CD14-positive monocyte (primary cell): ENCODE measurements around the gene PTGDS. TPM values are rescaled to one million over a fixed set of nuclear protein-coding genes. Genes with fewer than 3 reads are reported as not detected.

ENCODE experiments used
- DNase-seq, 3 donors: peaks; one replicate each; pipeline ENCODE4 v3.0.0-alpha.2; 2011 to 2022
- H2AFZ ChIP-seq: 2 replicates; pipeline ENCODE4 v1.6.0; 2012; ENCODE audit warnings: mild to moderate bottlenecking, low read depth, low read length, inconsistent platforms; ENCODE audit not compliant: insufficient read depth, poor library complexity, severe bottlenecking
- H3K27ac ChIP-seq, 2 donors: 1 replicate in 1 of 2; 2 replicates in 1 of 2; pipeline ENCODE4 v1.5.1; 2012 to 2013; ENCODE audit warnings: low read length in 2 of 2, control low read depth in 1 of 2, inconsistent platforms in 1 of 2, low read depth in 1 of 2, mild to moderate bottlenecking in 1 of 2
- H3K27me3 ChIP-seq, 2 donors: one replicate each; pipeline versions ENCODE4 v1.6.0 to v1.6.1; 2011 to 2013; ENCODE audit warnings: low read length in 2 of 2; ENCODE audit not compliant: control insufficient read depth in 2 of 2, insufficient read depth in 2 of 2
- H3K36me3 ChIP-seq, 2 donors: replicated peaks in 1 of 2; 1 replicate in 1 of 2; 2 replicates in 1 of 2; pipeline versions ENCODE4 v1.5.1 to v1.6.1; 2012 to 2013; ENCODE audit warnings: low read length in 2 of 2, control low read depth in 1 of 2, inconsistent platforms in 1 of 2, mild to moderate bottlenecking in 1 of 2; ENCODE audit not compliant: insufficient read depth in 2 of 2, control insufficient read depth in 1 of 2
- H3K4me1 ChIP-seq, 2 donors: 1 replicate in 1 of 2; 2 replicates in 1 of 2; pipeline versions ENCODE4 v1.5.1 to v1.6.1; 2012 to 2013; ENCODE audit warnings: low read length in 2 of 2, control low read depth in 1 of 2, inconsistent platforms in 1 of 2, mild to moderate bottlenecking in 1 of 2, moderate library complexity in 1 of 2; ENCODE audit not compliant: insufficient read depth in 2 of 2, control insufficient read depth in 1 of 2
- H3K4me2 ChIP-seq: replicated peaks from 2 replicates; pipeline ENCODE3; 2012; ENCODE audit warnings: low read length, moderate library complexity, mild to moderate bottlenecking; ENCODE audit not compliant: poor library complexity, severe bottlenecking; ENCODE audit errors: extremely low read depth
- H3K4me3 ChIP-seq, 3 experiments: fragments of 200-600 bp in 1 of 3; sonication (generic) in 1 of 3; replicated peaks in 1 of 3; 1 replicate in 2 of 3; 2 replicates in 1 of 3; pipeline ENCODE4 v1.5.1; 2011 to 2013; ENCODE audit warnings: low read length in 3 of 3, mild to moderate bottlenecking in 3 of 3, control low read depth in 2 of 3, low read depth in 2 of 3, inconsistent platforms in 1 of 3, moderate library complexity in 1 of 3
- H3K79me2 ChIP-seq: 2 replicates; pipeline ENCODE4 v1.6.0; 2012; ENCODE audit warnings: mild to moderate bottlenecking, control low read depth, inconsistent platforms, low read length, moderate library complexity; ENCODE audit not compliant: insufficient read depth
- H3K9ac ChIP-seq: 2 replicates; pipeline ENCODE4 v1.6.0; 2017; ENCODE audit warnings: low read length, mild to moderate bottlenecking; ENCODE audit not compliant: insufficient read depth, poor library complexity, severe bottlenecking
- H3K9me3 ChIP-seq, 2 donors: replicated peaks in 1 of 2; 1 replicate in 1 of 2; 2 replicates in 1 of 2; pipeline versions ENCODE4 v1.5.1 to v1.6.1; 2012 to 2013; ENCODE audit warnings: low read length in 2 of 2, control low read depth in 1 of 2; ENCODE audit not compliant: control insufficient read depth in 1 of 2, insufficient read depth in 1 of 2
- H4K20me1 ChIP-seq: 2 replicates; pipeline ENCODE4 v1.6.0; 2012; ENCODE audit warnings: mild to moderate bottlenecking, low read length, control low read depth, moderate library complexity; ENCODE audit not compliant: insufficient read depth
- H3K27ac Mint-ChIP-seq, 7 donors: one replicate each; pipeline ENCODE4 v1.8.0; 2020; ENCODE audit warnings: mild to moderate bottlenecking in 7 of 7, mixed read lengths in 7 of 7, moderate library complexity in 6 of 7, inconsistent platforms in 2 of 7
- H3K27me3 Mint-ChIP-seq, 3 donors: one replicate each; pipeline ENCODE4 v1.8.0; 2021 to 2022; ENCODE audit warnings: low read depth in 3 of 3, mild to moderate bottlenecking in 3 of 3, mixed read lengths in 3 of 3, moderate library complexity in 3 of 3, inconsistent platforms in 1 of 3
- H3K36me3 Mint-ChIP-seq, 2 donors: one replicate each; pipeline ENCODE4 v1.8.0; 2020; ENCODE audit warnings: mixed read lengths in 2 of 2, inconsistent platforms in 1 of 2, mild to moderate bottlenecking in 1 of 2
- H3K4me1 Mint-ChIP-seq: one replicate; pipeline ENCODE4 v1.8.0; 2020; ENCODE audit warnings: mild to moderate bottlenecking, mixed read lengths
- H3K4me3 Mint-ChIP-seq, 2 donors: one replicate each; pipeline ENCODE4 v1.8.0; 2020; ENCODE audit warnings: mild to moderate bottlenecking in 2 of 2, mixed read lengths in 2 of 2, moderate library complexity in 1 of 2
- H3K9me3 Mint-ChIP-seq, 7 donors: one replicate each; pipeline ENCODE4 v1.8.0; 2020 to 2022; ENCODE audit warnings: mixed read lengths in 7 of 7, mild to moderate bottlenecking in 6 of 7, moderate library complexity in 6 of 7, inconsistent platforms in 2 of 7
- WGBS: methylation state at CpG from one replicate; pipeline ENCODE4 v1.1.5; 2013; ENCODE audit warnings: missing lambda C conversion rate; ENCODE audit not compliant: insufficient coverage; 5-methylcytosine and 5-hydroxymethylcytosine counted together
- intact Hi-C, 2 donors: fragments of 100-400 bp; cut with micrococcal nuclease; formaldehyde crosslinking; loops; one replicate each; pipeline versions ENCODE4 v1.15.0 to v1.15.1; 2023
- polyA plus RNA-seq, 3 donors: library from polyadenylated mRNA; depleted of rRNA in 1 of 3; unstranded in 2 of 3; stranded (reverse) in 1 of 3; fragments of 300-500 nt in 2 of 3; fragments of >200 nt in 1 of 3; fragmentation: Illumina TruSeq in 2 of 3; gene quantifications; 1 replicate in 2 of 3; 2 replicates in 1 of 3; pipeline ENCODE4 v1.2.3, GENCODE V29; 2012 to 2021
- TF ChIP-seq, protein P1 (sequence below): fragments of 200-600 bp; IDR thresholded peaks from one replicate; pipeline ENCODE4 v1.8.0; 2022; ENCODE audit warnings: antibody characterized with exemption, mild to moderate bottlenecking

PTGDS gene
- polyA plus RNA-seq, 3 donors = 0.34 to 1.5 TPM; not detected in 1

DNA sequence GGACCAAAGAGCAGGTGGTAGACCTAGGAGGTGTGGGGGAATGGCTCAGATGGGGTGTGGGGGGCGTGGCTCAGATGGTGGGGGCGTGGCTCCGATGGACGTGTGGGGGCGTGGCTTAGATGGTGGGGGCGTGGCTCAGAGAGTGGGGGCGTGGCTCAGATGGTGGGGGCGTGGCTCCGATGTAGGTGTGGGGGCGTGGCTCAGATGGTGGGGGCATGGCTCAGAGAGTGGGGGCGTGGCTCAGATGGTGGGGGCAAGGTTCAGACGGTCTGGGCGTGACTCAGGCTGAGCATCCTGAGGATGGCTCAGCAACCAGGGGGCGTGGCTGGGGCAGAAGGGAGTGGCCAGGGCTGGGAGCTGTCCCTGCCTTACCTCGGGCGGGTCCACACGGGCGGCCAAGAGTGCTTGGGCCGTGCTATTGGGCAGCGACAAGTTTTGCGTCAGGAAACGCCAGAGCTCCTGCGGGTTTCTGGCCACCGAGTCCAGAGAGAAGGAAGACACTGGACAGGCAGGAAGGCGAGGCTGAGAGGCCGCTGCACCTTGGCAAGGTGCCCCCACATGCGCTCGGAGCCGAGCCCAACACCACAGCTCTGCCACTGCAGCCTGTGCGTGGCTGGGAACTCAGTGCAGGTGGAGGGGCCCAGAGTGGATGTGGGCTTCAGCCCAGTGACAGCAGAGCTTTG lies 44.8 kb downstream of the PTGDS start:
- Histone ChIP-seq H3K79me2 (no peaks in the 10 kb centered on the region), H3K9me3 (no peaks in the 10 kb centered on the region), H3K27me3 (no peaks in the 10 kb centered on the region), H3K36me3 (no peaks in the 10 kb centered on the region), H3K4me3 (no peak overlapping the region), H2AFZ (no peak overlapping the region), H3K4me1 (peaks cover 4 to 14% of the 10 kb centered on the region in 2 donors), H3K9ac (no peak overlapping the region), H3K4me2 (no peak overlapping the region), H4K20me1 (no peaks in the 10 kb centered on the region), H3K27ac (no peak overlapping the region)
- Mint-ChIP-seq H3K4me3 (no peak overlapping the region), H3K36me3 (peaks cover 0 to 6% of the 10 kb centered on the region in 2 donors), H3K27ac (peak overlapping the region in 3 of 7 donors; percentile 57 to 79 (median 61)), H3K27me3 (peaks cover 2 to 5% (median 4%) of the 10 kb centered on the region in 3 donors), H3K4me1 (peaks cover 6% of the 10 kb centered on the region), H3K9me3 (peaks cover 0 to 5% (median 3%) of the 10 kb centered on the region in 7 donors)
- WGBS = 77% methylated on average over 22 of the region's 30 CpGs
- intact Hi-C loops = no loop called here
- peak; percentile 75 to 89 (median 78) for DNase-seq
- TF ChIP-seq, protein P1, sequence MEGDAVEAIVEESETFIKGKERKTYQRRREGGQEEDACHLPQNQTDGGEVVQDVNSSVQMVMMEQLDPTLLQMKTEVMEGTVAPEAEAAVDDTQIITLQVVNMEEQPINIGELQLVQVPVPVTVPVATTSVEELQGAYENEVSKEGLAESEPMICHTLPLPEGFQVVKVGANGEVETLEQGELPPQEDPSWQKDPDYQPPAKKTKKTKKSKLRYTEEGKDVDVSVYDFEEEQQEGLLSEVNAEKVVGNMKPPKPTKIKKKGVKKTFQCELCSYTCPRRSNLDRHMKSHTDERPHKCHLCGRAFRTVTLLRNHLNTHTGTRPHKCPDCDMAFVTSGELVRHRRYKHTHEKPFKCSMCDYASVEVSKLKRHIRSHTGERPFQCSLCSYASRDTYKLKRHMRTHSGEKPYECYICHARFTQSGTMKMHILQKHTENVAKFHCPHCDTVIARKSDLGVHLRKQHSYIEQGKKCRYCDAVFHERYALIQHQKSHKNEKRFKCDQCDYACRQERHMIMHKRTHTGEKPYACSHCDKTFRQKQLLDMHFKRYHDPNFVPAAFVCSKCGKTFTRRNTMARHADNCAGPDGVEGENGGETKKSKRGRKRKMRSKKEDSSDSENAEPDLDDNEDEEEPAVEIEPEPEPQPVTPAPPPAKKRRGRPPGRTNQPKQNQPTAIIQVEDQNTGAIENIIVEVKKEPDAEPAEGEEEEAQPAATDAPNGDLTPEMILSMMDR = no peak

DNA sequence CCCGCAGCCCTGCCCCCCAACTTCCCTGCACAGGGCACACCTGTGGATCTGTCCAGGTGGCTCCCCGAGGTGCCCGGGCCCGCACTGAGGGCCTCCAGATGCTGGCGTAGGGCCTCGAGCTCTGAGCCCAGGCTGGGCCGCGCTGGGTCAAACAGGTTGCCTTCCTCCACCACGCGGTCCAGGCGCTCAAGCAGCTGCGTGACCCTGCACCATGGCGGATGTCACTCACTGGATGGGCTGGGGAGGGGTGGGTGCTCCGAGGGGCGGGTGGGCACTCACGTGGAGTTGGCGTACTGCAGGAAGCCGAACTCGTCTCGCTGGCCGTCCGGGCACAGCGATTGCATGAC lies 45.3 kb downstream of the PTGDS start:
- Histone ChIP-seq H2AFZ (no peak overlapping the region), H4K20me1 (no peaks in the 10 kb centered on the region), H3K4me3 (no peak overlapping the region), H3K79me2 (no peaks in the 10 kb centered on the region), H3K36me3 (no peaks in the 10 kb centered on the region), H3K4me2 (no peak overlapping the region), H3K4me1 (peaks cover 8 to 19% of the 10 kb centered on the region in 2 donors), H3K27me3 (no peaks in the 10 kb centered on the region), H3K27ac (no peak overlapping the region), H3K9me3 (no peaks in the 10 kb centered on the region), H3K9ac (no peak overlapping the region)
- no peak for DNase-seq
- H3K4me1 Mint-ChIP-seq = peaks cover 10% of the 10 kb centered on the region
- TF ChIP-seq, protein P1 = no peak
- H3K27me3 Mint-ChIP-seq = peaks cover 4 to 7% (median 7%) of the 10 kb centered on the region in 3 donors
- H3K27ac Mint-ChIP-seq = no peak overlapping the region
- intact Hi-C loops = no loop called here
- H3K36me3 Mint-ChIP-seq = peaks cover 0 to 6% of the 10 kb centered on the region in 2 donors
- 91% methylated on average over 15 of the region's 23 CpGs for WGBS
- peaks cover 0 to 5% (median 2%) of the 10 kb centered on the region in 7 donors for H3K9me3 Mint-ChIP-seq
- no peak overlapping the region for H3K4me3 Mint-ChIP-seq
